Liver (tissue), 9 donors: ENCODE results near the gene OTUD7B. TPM values are rescaled to one million over a fixed set of nuclear protein-coding genes. Genes with fewer than 3 reads are reported as not detected.

ENCODE experiments used
- DNase-seq: peaks from one replicate; pipeline ENCODE4 v3.0.0-alpha.2; 2017; ENCODE audit warnings: low spot score
- H3K27ac ChIP-seq, 2 donors: one replicate each; pipeline ENCODE4 v1.7.0; 2013; ENCODE audit warnings: inconsistent platforms in 2 of 2, low read length in 2 of 2, control low read depth in 1 of 2, low read depth in 1 of 2, mild to moderate bottlenecking in 1 of 2
- H3K27me3 ChIP-seq, 4 donors: one replicate each; pipeline versions ENCODE4 v1.6.1 to v1.7.0; 2013; ENCODE audit warnings: low read length in 3 of 4, inconsistent platforms in 1 of 4, mild to moderate bottlenecking in 1 of 4, moderate library complexity in 1 of 4; ENCODE audit not compliant: control insufficient read depth in 4 of 4, insufficient read depth in 4 of 4
- H3K36me3 ChIP-seq, 4 donors: one replicate each; pipeline versions ENCODE4 v1.6.1 to v1.7.0; 2013; ENCODE audit warnings: low read length in 3 of 4, mild to moderate bottlenecking in 3 of 4, low read depth in 1 of 4, moderate library complexity in 1 of 4; ENCODE audit not compliant: control insufficient read depth in 4 of 4, insufficient read depth in 3 of 4
- H3K4me1 ChIP-seq, 4 donors: one replicate each; pipeline versions ENCODE4 v1.6.1 to v1.7.0; 2013; ENCODE audit warnings: low read length in 3 of 4, mild to moderate bottlenecking in 3 of 4, moderate library complexity in 1 of 4; ENCODE audit not compliant: control insufficient read depth in 4 of 4, insufficient read depth in 4 of 4
- H3K4me3 ChIP-seq, 3 donors: one replicate each; pipeline versions ENCODE4 v1.6.1 to v1.7.0; 2013; ENCODE audit warnings: low read length in 3 of 3, control low read depth in 1 of 3, low read depth in 1 of 3, mild to moderate bottlenecking in 1 of 3
- H3K9ac ChIP-seq, 2 donors: one replicate each; pipeline ENCODE4 v1.7.0; 2013; ENCODE audit warnings: low read length in 2 of 2, mild to moderate bottlenecking in 2 of 2, moderate library complexity in 2 of 2, control low read depth in 1 of 2, low read depth in 1 of 2
- H3K9me3 ChIP-seq, 4 donors: one replicate each; pipeline versions ENCODE4 v1.6.1 to v1.7.0; 2013; ENCODE audit warnings: low read length in 3 of 4; ENCODE audit not compliant: control insufficient read depth in 4 of 4
- EGR1 ChIP-seq, 2 donors: IDR thresholded peaks; 2 replicates each; pipeline ENCODE4 v1.6.1; 2016 to 2018; ENCODE audit warnings: antibody characterized with exemption in 2 of 2, low read depth in 2 of 2
- FOXA1 ChIP-seq: IDR thresholded peaks from 2 replicates; pipeline ENCODE4 v1.6.1; 2016; ENCODE audit warnings: antibody characterized with exemption
- FOXA2 ChIP-seq: IDR thresholded peaks from 2 replicates; pipeline ENCODE4 v1.6.1; 2016; ENCODE audit warnings: antibody characterized with exemption
- GABPA ChIP-seq, 2 donors: IDR thresholded peaks in 1 of 2; conservative IDR thresholded peaks in 1 of 2; 2 replicates each; pipeline ENCODE4 v1.6.1; 2016; ENCODE audit warnings: antibody characterized with exemption in 2 of 2, mild to moderate bottlenecking in 1 of 2, moderate library complexity in 1 of 2
- HNF4A ChIP-seq, 2 donors: conservative IDR thresholded peaks; 2 replicates each; pipeline ENCODE4 v1.6.1; 2016; ENCODE audit warnings: antibody characterized with exemption in 2 of 2, mild to moderate bottlenecking in 2 of 2
- HNF4G ChIP-seq: IDR thresholded peaks from 2 replicates; pipeline ENCODE4 v1.6.1; 2016; ENCODE audit warnings: antibody characterized with exemption
- JUND ChIP-seq, 2 donors: IDR thresholded peaks; 2 replicates each; pipeline ENCODE4 v1.6.1; 2016; ENCODE audit warnings: antibody characterized with exemption in 2 of 2
- MAX ChIP-seq: IDR thresholded peaks from 2 replicates; pipeline ENCODE4 v1.6.1; 2016; ENCODE audit warnings: antibody characterized with exemption
- NR2F2 ChIP-seq: IDR thresholded peaks from 2 replicates; pipeline ENCODE4 v1.6.1; 2016; ENCODE audit warnings: antibody characterized with exemption
- REST ChIP-seq: IDR thresholded peaks from 2 replicates; pipeline ENCODE4 v1.6.1; 2016; ENCODE audit warnings: antibody characterized with exemption, mild to moderate bottlenecking
- RXRA ChIP-seq, 2 donors: IDR thresholded peaks; 2 replicates each; pipeline ENCODE4 v1.6.1; 2017 to 2018; ENCODE audit warnings: antibody characterized with exemption in 2 of 2, mild to moderate bottlenecking in 1 of 2
- SP1 ChIP-seq: IDR thresholded peaks from 2 replicates; pipeline ENCODE4 v1.6.1; 2018; ENCODE audit warnings: antibody characterized with exemption, mild to moderate bottlenecking
- TAF1 ChIP-seq: conservative IDR thresholded peaks from 2 replicates; pipeline ENCODE4 v1.6.1; 2016; ENCODE audit warnings: antibody characterized with exemption, mild to moderate bottlenecking
- ZBTB33 ChIP-seq: IDR thresholded peaks from 2 replicates; pipeline ENCODE4 v1.6.1; 2016; ENCODE audit warnings: antibody characterized with exemption
- WGBS: extraction: QIAGEN DNeasy Blood & Tissue Kit; methylation state at CpG from one replicate; pipeline ENCODE4 v1.1.7; 2013; 5-methylcytosine and 5-hydroxymethylcytosine counted together
- polyA plus RNA-seq, 2 donors: library from polyadenylated mRNA; stranded (reverse) in 1 of 2; unstranded in 1 of 2; fragments of 200-250 nt in 1 of 2; fragments of >200 nt in 1 of 2; fragmentation: Nextera tagmentation in 1 of 2; extraction: Ambion mirVana in 1 of 2; gene quantifications; one replicate each; pipeline versions ENCODE4 v1.2.1 to v1.2.3, GENCODE V29; 2013 to 2015
- total RNA-seq, 2 donors: library from RNA; depleted of rRNA; stranded (reverse); fragments of >200 nt; gene quantifications; one replicate each; pipeline ENCODE4 v1.2.3, GENCODE V29; 2014
- TF ChIP-seq, protein P1 (sequence below): fragments of 150-350 bp; IDR thresholded peaks from 2 replicates; pipeline ENCODE4 v1.5.1; 2017; ENCODE audit warnings: improper control_type of control experiment, low read depth, low read length; ENCODE audit not compliant: missing input control
- TF ChIP-seq, protein P2 (sequence below): IDR thresholded peaks from 2 replicates; pipeline ENCODE4 v1.6.1; 2016; ENCODE audit warnings: antibody characterized with exemption
- donor health status: healthy.
- donor health status: healthy.
- donor health status: healthy.
- donor health status: healthy.
- donor health status: healthy.

The OTUD7B gene
- total and polyA plus RNA-seq, 4 donors: 2.1 to 19.2 (median 6.9) TPM

DNA sequence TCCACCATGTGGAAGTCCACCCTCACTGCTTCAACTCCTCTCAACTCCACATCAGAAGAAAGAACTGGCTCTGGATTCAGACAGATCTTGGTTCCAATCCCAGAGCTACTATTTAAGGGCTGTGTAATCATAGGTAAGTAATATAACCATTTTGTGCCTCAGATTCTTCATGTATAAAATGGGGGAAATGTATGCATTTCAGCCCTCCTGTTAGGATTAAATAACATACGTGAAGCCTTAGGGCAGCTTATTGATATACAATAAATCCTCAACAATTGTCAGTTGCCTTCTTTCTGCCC lies 23.3 kb downstream of the OTUD7B start:
- H3K27me3 ChIP-seq: no peaks in the 10 kb centered on the region
- no peaks in the 10 kb centered on the region for H3K9me3 ChIP-seq
- no peak for DNase-seq
- peaks cover 0 to 3% (median 0%) of the 10 kb centered on the region in 4 donors for H3K36me3 ChIP-seq
- H3K4me1 ChIP-seq: peaks cover 0 to 3% (median 0%) of the 10 kb centered on the region in 4 donors
- TF ChIP-seq NR2F2: no peak
- no peak for TF ChIP-seq RXRA (IDR thresholded peaks at IDR 0.05)
- TF ChIP-seq, protein P1, sequence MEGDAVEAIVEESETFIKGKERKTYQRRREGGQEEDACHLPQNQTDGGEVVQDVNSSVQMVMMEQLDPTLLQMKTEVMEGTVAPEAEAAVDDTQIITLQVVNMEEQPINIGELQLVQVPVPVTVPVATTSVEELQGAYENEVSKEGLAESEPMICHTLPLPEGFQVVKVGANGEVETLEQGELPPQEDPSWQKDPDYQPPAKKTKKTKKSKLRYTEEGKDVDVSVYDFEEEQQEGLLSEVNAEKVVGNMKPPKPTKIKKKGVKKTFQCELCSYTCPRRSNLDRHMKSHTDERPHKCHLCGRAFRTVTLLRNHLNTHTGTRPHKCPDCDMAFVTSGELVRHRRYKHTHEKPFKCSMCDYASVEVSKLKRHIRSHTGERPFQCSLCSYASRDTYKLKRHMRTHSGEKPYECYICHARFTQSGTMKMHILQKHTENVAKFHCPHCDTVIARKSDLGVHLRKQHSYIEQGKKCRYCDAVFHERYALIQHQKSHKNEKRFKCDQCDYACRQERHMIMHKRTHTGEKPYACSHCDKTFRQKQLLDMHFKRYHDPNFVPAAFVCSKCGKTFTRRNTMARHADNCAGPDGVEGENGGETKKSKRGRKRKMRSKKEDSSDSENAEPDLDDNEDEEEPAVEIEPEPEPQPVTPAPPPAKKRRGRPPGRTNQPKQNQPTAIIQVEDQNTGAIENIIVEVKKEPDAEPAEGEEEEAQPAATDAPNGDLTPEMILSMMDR: no peak
- TF ChIP-seq FOXA2: no peak
- TF ChIP-seq ZBTB33: no peak
- no peak for TF ChIP-seq HNF4A (conservative IDR thresholded peaks at IDR 0.05)
- TF ChIP-seq EGR1 (IDR thresholded peaks at IDR 0.05; ENCODE audit: low read depth in 2 of 2): no peak
- no peak for TF ChIP-seq MAX
- TF ChIP-seq SP1: no peak
- TF ChIP-seq JUND (IDR thresholded peaks at IDR 0.05): no peak
- TF ChIP-seq FOXA1: no peak
- TF ChIP-seq GABPA (IDR thresholded peaks at IDR 0.05 in 1 of 2, conservative IDR thresholded peaks at IDR 0.05 in 1 of 2): no peak
- TF ChIP-seq REST: no peak
- no peak overlapping the region for H3K27ac ChIP-seq
- H3K9ac ChIP-seq: no peak overlapping the region
- H3K4me3 ChIP-seq: no peak overlapping the region
- 99% methylated on average over 1 of the region's 1 CpG for WGBS

DNA sequence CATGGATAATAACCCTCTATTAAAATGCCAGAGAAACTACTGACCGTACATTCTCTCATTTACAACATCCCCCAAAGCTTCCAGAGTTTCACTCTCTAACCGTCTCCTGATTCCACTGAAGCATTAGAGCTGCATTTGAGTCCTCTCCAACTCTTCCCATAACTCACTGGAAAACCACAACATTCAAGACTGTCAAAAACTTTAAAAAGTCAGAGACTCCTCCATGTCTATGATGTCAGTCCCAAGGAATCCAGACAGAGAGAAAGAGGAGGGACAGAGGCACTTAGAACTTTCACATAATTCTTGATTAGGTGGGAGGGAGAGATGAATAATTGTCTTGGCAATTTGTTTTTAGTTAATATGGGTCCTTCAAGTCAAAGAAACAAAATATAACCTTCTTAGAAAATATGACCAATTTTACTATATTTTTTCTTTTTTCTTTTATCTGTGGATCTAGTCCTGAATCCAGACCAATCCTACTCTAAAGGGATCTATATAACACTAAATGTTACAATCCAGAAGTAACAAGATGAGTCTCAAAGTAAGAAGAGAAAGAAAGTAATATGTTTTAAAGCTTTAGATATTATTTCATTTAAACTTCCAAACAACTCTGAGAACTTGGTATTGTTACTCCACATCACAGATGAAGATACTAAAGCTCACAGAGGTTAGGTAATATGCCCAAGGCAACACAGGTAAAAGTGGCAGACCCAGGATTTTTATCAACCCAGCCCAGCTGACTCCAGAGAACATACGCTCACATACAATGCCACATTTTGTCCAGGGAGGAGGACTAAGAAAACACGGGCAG lies 23.8 kb downstream of the OTUD7B start:
- no peaks in the 10 kb centered on the region for H3K27me3 ChIP-seq
- no peaks in the 10 kb centered on the region for H3K9me3 ChIP-seq
- peaks cover 0 to 3% (median 0%) of the 10 kb centered on the region in 4 donors for H3K4me1 ChIP-seq
- H3K36me3 ChIP-seq: peaks cover 0 to 3% (median 0%) of the 10 kb centered on the region in 4 donors
- TF ChIP-seq JUND (IDR thresholded peaks at IDR 0.05) (no peak), SP1 (no peak), TAF1 (no peak), FOXA1 (no peak), ZBTB33 (no peak), HNF4G (no peak), FOXA2 (no peak), RXRA (IDR thresholded peaks at IDR 0.05) (no peak), EGR1 (IDR thresholded peaks at IDR 0.05; ENCODE audit: low read depth in 2 of 2) (no peak)
- TF ChIP-seq, protein P1: no peak
- TF ChIP-seq, protein P2, sequence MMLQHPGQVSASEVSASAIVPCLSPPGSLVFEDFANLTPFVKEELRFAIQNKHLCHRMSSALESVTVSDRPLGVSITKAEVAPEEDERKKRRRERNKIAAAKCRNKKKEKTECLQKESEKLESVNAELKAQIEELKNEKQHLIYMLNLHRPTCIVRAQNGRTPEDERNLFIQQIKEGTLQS: no peak
- no peak for DNase-seq
- no peak overlapping the region for H3K27ac ChIP-seq
- H3K4me3 ChIP-seq: no peak overlapping the region
- H3K9ac ChIP-seq: no peak overlapping the region
- 89% methylated on average over 4 of the region's 4 CpGs for WGBS
